ENCODE results near the gene TNIK.

The TNIK gene

GRCh38 chr3:171335559-171335958 lies 124.6 kb downstream of the TNIK start:
- H3K4me2 ChIP-seq (ENCODE audit: low read length) = no peak overlapping the region
- no peak overlapping the region for H3K9ac ChIP-seq (ENCODE audit: low read length)
- TF ChIP-seq EZH2 (IDR thresholded peaks at IDR 0.05; ENCODE audit: borderline replicate concordance, low read length) (no peak), CTCF (IDR thresholded peaks at IDR 0.05; ENCODE audit: low read length) (no peak)
- no peak overlapping the region for H3K4me3 ChIP-seq (ENCODE audit: low read depth, low read length, poor library complexity, severe bottlenecking)
- H3F3A ChIP-seq (ENCODE audit: insufficient read depth, low read length) = no peaks in the 10 kb centered on the region
- H3K79me2 ChIP-seq (ENCODE audit: insufficient read depth, low read length) = no peaks in the 10 kb centered on the region
- H3K4me1 ChIP-seq (ENCODE audit: insufficient read depth, low read length, severe bottlenecking) = no peaks in the 10 kb centered on the region
- no peaks in the 10 kb centered on the region for H4K20me1 ChIP-seq (ENCODE audit: insufficient read depth, low read length)
- no peaks in the 10 kb centered on the region for H3K27me3 ChIP-seq (ENCODE audit: insufficient read depth, low read length)
- H3K27ac ChIP-seq (ENCODE audit: low read depth, low read length, poor library complexity, severe bottlenecking) = no peak overlapping the region
- no peaks in the 10 kb centered on the region for H3K9me2 ChIP-seq (ENCODE audit: low read depth, low read length)
- no peaks in the 10 kb centered on the region for H3K36me3 ChIP-seq (ENCODE audit: insufficient read depth, low read length)
- no peak overlapping the region for H2AFZ ChIP-seq (ENCODE audit: low read length)
- no peaks in the 10 kb centered on the region for H3K9me3 ChIP-seq (ENCODE audit: low read length)

DNA sequence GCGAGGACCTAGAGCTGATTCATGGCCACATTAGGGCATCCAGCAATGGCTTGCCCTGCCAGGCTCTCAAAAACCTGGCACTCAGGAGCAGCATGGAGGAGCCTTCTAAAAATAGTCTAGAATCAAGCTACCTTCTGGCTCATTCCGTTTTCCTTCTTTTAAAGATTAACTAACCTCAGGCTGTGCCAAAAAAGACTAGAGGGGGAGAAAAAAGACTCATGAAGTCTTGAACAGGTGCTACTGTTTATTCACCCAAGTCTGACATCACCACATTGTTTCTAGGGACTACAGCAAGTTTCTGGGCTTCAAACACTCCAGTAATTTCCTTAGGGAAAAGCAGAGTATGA lies 125.8 kb downstream of the TNIK start:
- no peaks in the 10 kb centered on the region for H3F3A ChIP-seq (ENCODE audit: insufficient read depth, low read length)
- no peak overlapping the region for H3K4me3 ChIP-seq (ENCODE audit: low read depth, low read length, poor library complexity, severe bottlenecking)
- H3K36me3 ChIP-seq (ENCODE audit: insufficient read depth, low read length) = no peaks in the 10 kb centered on the region
- no peaks in the 10 kb centered on the region for H4K20me1 ChIP-seq (ENCODE audit: insufficient read depth, low read length)
- H3K27ac ChIP-seq (ENCODE audit: low read depth, low read length, poor library complexity, severe bottlenecking) = no peak overlapping the region
- no peak overlapping the region for H3K4me2 ChIP-seq (ENCODE audit: low read length)
- no peaks in the 10 kb centered on the region for H3K9me3 ChIP-seq (ENCODE audit: low read length)
- H3K9ac ChIP-seq (ENCODE audit: low read length) = no peak overlapping the region
- H2AFZ ChIP-seq (ENCODE audit: low read length) = no peak overlapping the region
- no peaks in the 10 kb centered on the region for H3K4me1 ChIP-seq (ENCODE audit: insufficient read depth, low read length, severe bottlenecking)
- TF ChIP-seq CTCF (IDR thresholded peaks at IDR 0.05; ENCODE audit: low read length) = no peak
- no peak for TF ChIP-seq EZH2 (IDR thresholded peaks at IDR 0.05; ENCODE audit: borderline replicate concordance, low read length)
- H3K79me2 ChIP-seq (ENCODE audit: insufficient read depth, low read length) = no peaks in the 10 kb centered on the region
- H3K9me2 ChIP-seq (ENCODE audit: low read depth, low read length) = no peaks in the 10 kb centered on the region
- no peaks in the 10 kb centered on the region for H3K27me3 ChIP-seq (ENCODE audit: insufficient read depth, low read length)

- no peak for TF ChIP-seq CTCF (IDR thresholded peaks at IDR 0.05; ENCODE audit: low read length)
- no peak for TF ChIP-seq EZH2 (IDR thresholded peaks at IDR 0.05; ENCODE audit: borderline replicate concordance, low read length)
- no peak overlapping the region for H3K9ac ChIP-seq (ENCODE audit: low read length)
- H3K4me3 ChIP-seq (ENCODE audit: low read depth, low read length, poor library complexity, severe bottlenecking) = no peak overlapping the region
- no peaks in the 10 kb centered on the region for H4K20me1 ChIP-seq (ENCODE audit: insufficient read depth, low read length)
- H3K36me3 ChIP-seq (ENCODE audit: insufficient read depth, low read length) = no peaks in the 10 kb centered on the region
- H3K79me2 ChIP-seq (ENCODE audit: insufficient read depth, low read length) = no peaks in the 10 kb centered on the region
- H3K9me3 ChIP-seq (ENCODE audit: low read length) = no peaks in the 10 kb centered on the region
- no peaks in the 10 kb centered on the region for H3K4me1 ChIP-seq (ENCODE audit: insufficient read depth, low read length, severe bottlenecking)
- no peaks in the 10 kb centered on the region for H3F3A ChIP-seq (ENCODE audit: insufficient read depth, low read length)
- no peak overlapping the region for H3K4me2 ChIP-seq (ENCODE audit: low read length)
- H3K27me3 ChIP-seq (ENCODE audit: insufficient read depth, low read length) = no peaks in the 10 kb centered on the region
- no peak overlapping the region for H2AFZ ChIP-seq (ENCODE audit: low read length)
- no peak overlapping the region for H3K27ac ChIP-seq (ENCODE audit: low read depth, low read length, poor library complexity, severe bottlenecking)
- no peaks in the 10 kb centered on the region for H3K9me2 ChIP-seq (ENCODE audit: low read depth, low read length)
Measured at GRCh38 chr3:171333784-171334464, 126.3 kb downstream of the TNIK start.

Data from OCI-LY1 (cell line).